Osteoblast (primary cell): ENCODE data around the gene RAB3B. TPM values are rescaled to one million over a fixed set of nuclear protein-coding genes. Genes with fewer than 3 reads are reported as not detected.

ENCODE experiments used
- DNase-seq: peaks from one replicate; pipeline ENCODE4 v3.0.0; 2011; ENCODE audit warnings: low spot score, mixed read lengths; ENCODE audit not compliant: insufficient read length; ENCODE audit errors: missing footprints
- H2AFZ ChIP-seq: 2 replicates; pipeline ENCODE4 v1.6.0; 2011; ENCODE audit warnings: mild to moderate bottlenecking, low read length
- H3K27ac ChIP-seq: 2 replicates; pipeline ENCODE4 v1.5.1; 2011; ENCODE audit warnings: mild to moderate bottlenecking, low read depth, low read length, moderate library complexity
- H3K27me3 ChIP-seq: 2 replicates; pipeline ENCODE4 v1.6.0; 2012; ENCODE audit warnings: mild to moderate bottlenecking, control low read depth, inconsistent platforms, low read length, moderate library complexity; ENCODE audit not compliant: insufficient read depth
- H3K36me3 ChIP-seq: 2 replicates; pipeline ENCODE4 v1.5.1; 2011; ENCODE audit warnings: mild to moderate bottlenecking, low read length, control low read depth, moderate library complexity; ENCODE audit not compliant: insufficient read depth
- H3K4me1 ChIP-seq: 2 replicates; pipeline ENCODE4 v1.5.1; 2011; ENCODE audit warnings: mild to moderate bottlenecking, low read length, control low read depth, moderate library complexity; ENCODE audit not compliant: insufficient read depth
- H3K4me2 ChIP-seq: 2 replicates; pipeline ENCODE4 v1.6.0; 2011; ENCODE audit warnings: mild to moderate bottlenecking, low read length; ENCODE audit not compliant: insufficient read depth
- H3K4me3 ChIP-seq: fragments of 200-600 bp; sonication (generic); 3 replicates; pipeline ENCODE4 v1.5.1; 2012; ENCODE audit warnings: mild to moderate bottlenecking, low read length, inconsistent platforms; ENCODE audit not compliant: insufficient read depth
- H3K79me2 ChIP-seq: 2 replicates; pipeline ENCODE4 v1.6.0; 2012; ENCODE audit warnings: mild to moderate bottlenecking, low read length, control low read depth, inconsistent platforms; ENCODE audit not compliant: insufficient read depth
- H3K9me3 ChIP-seq: 2 replicates; pipeline ENCODE4 v1.5.1; 2011; ENCODE audit warnings: low read depth, low read length, control low read depth
- H4K20me1 ChIP-seq: 2 replicates; pipeline ENCODE4 v1.6.0; 2012; ENCODE audit warnings: mild to moderate bottlenecking, low read length, control low read depth; ENCODE audit not compliant: insufficient read depth
- total RNA-seq: library from RNA; depleted of rRNA; stranded (reverse); fragments of >200 nt; gene quantifications from 2 replicates; pipeline ENCODE4 v1.2.3, GENCODE V29; 2012
- TF ChIP-seq, protein P1 (sequence below): IDR thresholded peaks from 2 replicates; pipeline ENCODE4 v1.5.1; 2011; ENCODE audit warnings: mild to moderate bottlenecking, low read depth, low read length, moderate library complexity; ENCODE audit errors: extremely low read depth

The RAB3B gene
- total RNA-seq, 1 donor = 14.5 TPM

DNA sequence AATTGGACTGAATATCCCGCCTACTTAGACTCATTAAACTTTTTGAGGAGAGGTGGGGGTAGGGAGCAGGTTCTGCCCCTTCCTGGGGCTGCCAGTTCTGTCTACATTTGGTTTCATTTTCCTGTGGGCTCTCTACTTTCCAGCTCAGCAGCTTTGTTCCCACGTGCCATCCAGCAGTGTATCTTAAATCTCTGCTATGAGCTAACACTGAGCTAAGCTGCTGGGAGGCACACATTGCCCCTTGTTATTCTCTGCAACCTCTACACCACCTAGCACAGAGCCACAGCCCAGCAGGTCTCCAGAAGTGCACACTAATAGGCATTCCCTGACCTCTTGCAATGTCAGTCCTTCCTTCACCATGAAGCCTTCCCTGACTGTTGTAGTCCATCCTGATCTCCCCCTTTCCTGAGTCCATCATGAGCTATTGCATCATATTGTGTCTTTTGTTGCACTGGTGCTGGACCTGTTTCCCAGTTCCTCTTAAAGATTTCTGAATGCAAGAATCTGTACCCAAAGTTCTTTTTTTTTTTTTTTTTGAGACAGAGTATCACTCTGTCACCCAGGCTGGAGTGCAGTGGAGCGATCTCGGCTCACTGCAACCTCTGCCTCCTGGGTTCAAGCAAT, 83.3 kb downstream of the RAB3B start:
- H3K4me2 ChIP-seq = no peak overlapping the region
- DNase-seq = no peak
- no peaks in the 10 kb centered on the region for H3K9me3 ChIP-seq
- H3K36me3 ChIP-seq = no peaks in the 10 kb centered on the region
- TF ChIP-seq, protein P1, sequence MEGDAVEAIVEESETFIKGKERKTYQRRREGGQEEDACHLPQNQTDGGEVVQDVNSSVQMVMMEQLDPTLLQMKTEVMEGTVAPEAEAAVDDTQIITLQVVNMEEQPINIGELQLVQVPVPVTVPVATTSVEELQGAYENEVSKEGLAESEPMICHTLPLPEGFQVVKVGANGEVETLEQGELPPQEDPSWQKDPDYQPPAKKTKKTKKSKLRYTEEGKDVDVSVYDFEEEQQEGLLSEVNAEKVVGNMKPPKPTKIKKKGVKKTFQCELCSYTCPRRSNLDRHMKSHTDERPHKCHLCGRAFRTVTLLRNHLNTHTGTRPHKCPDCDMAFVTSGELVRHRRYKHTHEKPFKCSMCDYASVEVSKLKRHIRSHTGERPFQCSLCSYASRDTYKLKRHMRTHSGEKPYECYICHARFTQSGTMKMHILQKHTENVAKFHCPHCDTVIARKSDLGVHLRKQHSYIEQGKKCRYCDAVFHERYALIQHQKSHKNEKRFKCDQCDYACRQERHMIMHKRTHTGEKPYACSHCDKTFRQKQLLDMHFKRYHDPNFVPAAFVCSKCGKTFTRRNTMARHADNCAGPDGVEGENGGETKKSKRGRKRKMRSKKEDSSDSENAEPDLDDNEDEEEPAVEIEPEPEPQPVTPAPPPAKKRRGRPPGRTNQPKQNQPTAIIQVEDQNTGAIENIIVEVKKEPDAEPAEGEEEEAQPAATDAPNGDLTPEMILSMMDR = no peak
- no peak overlapping the region for H3K27ac ChIP-seq
- H3K79me2 ChIP-seq = no peaks in the 10 kb centered on the region
- peaks cover 10% of the 10 kb centered on the region for H3K4me1 ChIP-seq
- H3K4me3 ChIP-seq = no peak overlapping the region
- H3K27me3 ChIP-seq = no peaks in the 10 kb centered on the region
- H4K20me1 ChIP-seq = no peaks in the 10 kb centered on the region
- H2AFZ ChIP-seq = no peak overlapping the region

DNA sequence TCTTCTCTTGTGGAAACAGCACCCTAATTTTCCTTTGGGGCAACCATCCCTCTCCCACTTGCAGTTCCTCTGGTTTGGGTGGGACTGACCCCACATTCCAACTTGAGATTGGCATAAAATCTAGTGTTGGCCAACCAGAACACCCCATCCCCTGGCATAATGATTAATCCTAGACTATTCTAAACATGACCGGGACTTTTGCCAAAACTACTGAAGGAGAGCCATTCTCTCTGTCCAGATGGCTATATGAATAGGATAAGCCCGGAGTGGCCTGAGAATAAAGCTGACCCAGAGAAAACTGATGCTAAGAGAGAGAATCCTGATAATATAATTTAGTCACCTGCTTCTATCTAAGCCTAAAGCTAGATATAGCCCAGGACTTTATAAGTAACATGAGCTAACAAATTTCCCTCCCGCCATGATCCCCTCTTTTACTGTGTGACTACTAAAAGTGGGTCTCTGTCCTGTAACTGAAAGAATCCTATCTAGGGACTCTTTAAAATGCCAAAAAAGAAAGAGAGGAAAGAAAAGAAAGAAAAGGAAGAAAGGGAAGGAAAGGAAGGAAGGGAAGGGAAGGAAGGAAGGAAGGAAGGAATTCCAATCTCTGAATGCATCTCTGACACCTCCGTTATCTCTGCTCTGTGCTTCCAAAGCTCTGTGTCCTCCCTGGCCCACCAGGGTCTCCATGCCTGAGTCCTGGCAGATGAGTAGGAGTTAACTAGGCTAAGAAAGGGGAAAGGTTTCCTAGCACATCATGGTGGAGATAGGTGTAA, 84.0 kb downstream of the RAB3B start:
- H3K27ac ChIP-seq = no peak overlapping the region

DNA sequence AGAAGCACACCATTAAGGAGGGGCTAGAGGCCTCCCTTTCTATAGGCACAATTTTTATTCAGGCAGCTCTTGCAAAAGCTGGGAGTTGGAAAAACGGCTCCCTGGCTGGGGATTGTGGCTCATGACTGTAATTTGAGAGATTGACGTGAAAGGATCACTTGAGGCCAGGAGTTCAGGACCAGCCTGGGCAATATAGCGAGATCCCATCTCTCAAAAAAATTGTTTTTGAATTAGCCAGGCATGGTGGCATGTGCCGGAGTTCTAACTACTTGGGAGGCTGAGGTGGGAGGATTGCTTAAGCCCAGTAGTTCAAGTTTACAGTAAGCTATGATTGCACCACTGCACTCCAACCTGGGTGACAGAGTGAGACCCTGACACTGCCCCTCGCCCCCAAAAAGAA, 88.0 kb downstream of the RAB3B start:
- H3K27ac ChIP-seq = no peak overlapping the region
- no peak for DNase-seq
- H3K27me3 ChIP-seq = no peaks in the 10 kb centered on the region
- no peak overlapping the region for H3K4me3 ChIP-seq
- no peaks in the 10 kb centered on the region for H3K9me3 ChIP-seq
- no peaks in the 10 kb centered on the region for H4K20me1 ChIP-seq
- TF ChIP-seq, protein P1 = no peak
- no peak overlapping the region for H3K4me2 ChIP-seq
- peaks cover 29% of the 10 kb centered on the region for H3K4me1 ChIP-seq
- no peaks in the 10 kb centered on the region for H3K79me2 ChIP-seq
- no peaks in the 10 kb centered on the region for H3K36me3 ChIP-seq
- H2AFZ ChIP-seq = no peak overlapping the region

More for the DNA sequence above, 84.0 kb downstream of the RAB3B start:
- Histone ChIP-seq H3K36me3 (no peaks in the 10 kb centered on the region), H4K20me1 (no peaks in the 10 kb centered on the region), H3K27me3 (no peaks in the 10 kb centered on the region), H3K4me2 (no peak overlapping the region), H3K4me1 (peaks cover 10% of the 10 kb centered on the region), H2AFZ (no peak overlapping the region), H3K4me3 (no peak overlapping the region), H3K79me2 (no peaks in the 10 kb centered on the region), H3K9me3 (no peaks in the 10 kb centered on the region)
- TF ChIP-seq, protein P1 = no peak
- DNase-seq = no peak

DNA sequence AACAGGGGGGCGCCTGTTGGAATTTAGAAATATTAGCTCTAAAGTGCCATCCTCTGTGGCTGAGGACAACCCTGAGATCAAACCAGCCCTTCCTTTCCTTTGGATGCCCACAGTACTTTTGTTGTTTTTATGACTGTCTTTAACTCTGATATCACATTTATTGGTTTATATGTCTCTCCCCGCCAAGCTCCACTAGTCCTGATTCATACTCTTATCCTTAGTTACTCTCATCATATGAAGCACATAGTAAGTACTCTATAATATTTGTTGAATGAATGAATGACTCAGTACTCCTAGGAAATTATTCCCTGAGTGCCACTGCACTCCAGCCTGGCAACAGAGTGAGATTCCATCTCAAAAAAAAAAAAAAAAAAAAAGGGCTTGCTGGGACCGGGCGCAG, 89.3 kb downstream of the RAB3B start:
- H3K9me3 ChIP-seq = no peaks in the 10 kb centered on the region
- no peak overlapping the region for H3K4me2 ChIP-seq
- no peaks in the 10 kb centered on the region for H3K79me2 ChIP-seq
- peaks cover 27% of the 10 kb centered on the region for H3K4me1 ChIP-seq
- no peak overlapping the region for H3K4me3 ChIP-seq
- DNase-seq = no peak
- TF ChIP-seq, protein P1 = no peak
- H3K36me3 ChIP-seq = no peaks in the 10 kb centered on the region
- H3K27me3 ChIP-seq = no peaks in the 10 kb centered on the region
- no peak overlapping the region for H2AFZ ChIP-seq
- no peaks in the 10 kb centered on the region for H4K20me1 ChIP-seq
- no peak overlapping the region for H3K27ac ChIP-seq
